ENCODE measurements around the gene PLA2G2F. TPM values are rescaled to one million over a fixed set of nuclear protein-coding genes. Genes with fewer than 3 reads are reported as not detected.

Gene PLA2G2F
- total RNA-seq, 1 experiment from 2014 or later: not detected

GRCh38 chr1:20153000-20153418 lies 13.9 kb downstream of the PLA2G2F start:
- no peak for DNase-seq (ENCODE audit: low spot score)
- no TSS peak for BruUV-seq (replicated peaks)
- ChIA-PET POLR2A (ENCODE audit: low non-redundant PET) (no interaction called here), CTCF (no interaction called here)
- Histone ChIP-seq H3K27ac (ENCODE audit: low read depth, low read length, poor library complexity, severe bottlenecking) (no peak overlapping the region), H3K4me3 (ENCODE audit: low read depth, low read length, poor library complexity, severe bottlenecking) (no peak overlapping the region), H3K4me1 (ENCODE audit: insufficient read depth, low read length, poor library complexity, severe bottlenecking) (no peaks in the 10 kb centered on the region), H3K36me3 (ENCODE audit: insufficient read depth, low read length, poor library complexity, severe bottlenecking) (no peaks in the 10 kb centered on the region), H3K27me3 (replicated peaks; ENCODE audit: insufficient read depth, low read depth, low read length, poor library complexity) (no peaks in the 10 kb centered on the region), H3K9me3 (ENCODE audit: low read depth, low read length, poor library complexity, severe bottlenecking) (no peaks in the 10 kb centered on the region)
- intact Hi-C loops (cut with micrococcal nuclease; ENCODE audit: unreplicated experiment): loop anchor here (2.0 to 10.0 kb wide), 4 partner anchors 52 to 391 kb away; partner anchors contain the start of gene PLA2G2A
- TF ChIP-seq EZH2 (IDR thresholded peaks at IDR 0.05; ENCODE audit: borderline replicate concordance, low read depth, low read length, poor library complexity, severe bottlenecking) (no peak), CTCF (conservative IDR thresholded peaks at IDR 0.05; ENCODE audit: low read depth, low read length) (no peak)

GRCh38 chr1:20154301-20154831 lies 15.2 kb downstream of the PLA2G2F start:
- no peak for DNase-seq (ENCODE audit: low spot score)
- no TSS peak for BruUV-seq (replicated peaks)
- Histone ChIP-seq H3K36me3 (ENCODE audit: insufficient read depth, low read length, poor library complexity, severe bottlenecking) (no peaks in the 10 kb centered on the region), H3K9me3 (ENCODE audit: low read depth, low read length, poor library complexity, severe bottlenecking) (peaks cover 4% of the 10 kb centered on the region), H3K27me3 (replicated peaks; ENCODE audit: insufficient read depth, low read depth, low read length, poor library complexity) (no peaks in the 10 kb centered on the region), H3K4me3 (ENCODE audit: low read depth, low read length, poor library complexity, severe bottlenecking) (no peak overlapping the region), H3K27ac (ENCODE audit: low read depth, low read length, poor library complexity, severe bottlenecking) (no peak overlapping the region), H3K4me1 (ENCODE audit: insufficient read depth, low read length, poor library complexity, severe bottlenecking) (no peaks in the 10 kb centered on the region)
- intact Hi-C loops (cut with micrococcal nuclease; ENCODE audit: unreplicated experiment): loop anchor here (5.0 to 10.0 kb wide), 2 partner anchors 180 to 392 kb away; partner anchors contain the start of gene PLA2G2A
- POLR2A ChIA-PET (ENCODE audit: low non-redundant PET): no interaction called here
- CTCF ChIA-PET: no interaction called here
- TF ChIP-seq CTCF (conservative IDR thresholded peaks at IDR 0.05; ENCODE audit: low read depth, low read length) (no peak), EZH2 (IDR thresholded peaks at IDR 0.05; ENCODE audit: borderline replicate concordance, low read depth, low read length, poor library complexity, severe bottlenecking) (no peak)

GRCh38 chr1:20158358-20159070 lies 19.4 kb downstream of the PLA2G2F start:
- TF ChIP-seq CTCF (conservative IDR thresholded peaks at IDR 0.05; ENCODE audit: low read depth, low read length) (no peak), EZH2 (IDR thresholded peaks at IDR 0.05; ENCODE audit: borderline replicate concordance, low read depth, low read length, poor library complexity, severe bottlenecking) (no peak)
- ChIA-PET CTCF (no interaction called here), POLR2A (ENCODE audit: low non-redundant PET) (no interaction called here)
- intact Hi-C loops (cut with micrococcal nuclease; ENCODE audit: unreplicated experiment): loop anchor here (10.0 kb wide), 1 partner anchor 184 kb away; the partner anchor contains the start of gene PLA2G2A
- Histone ChIP-seq H3K27ac (ENCODE audit: low read depth, low read length, poor library complexity, severe bottlenecking) (no peak overlapping the region), H3K9me3 (ENCODE audit: low read depth, low read length, poor library complexity, severe bottlenecking) (peaks cover 20% of the 10 kb centered on the region), H3K4me3 (ENCODE audit: low read depth, low read length, poor library complexity, severe bottlenecking) (no peak overlapping the region), H3K36me3 (ENCODE audit: insufficient read depth, low read length, poor library complexity, severe bottlenecking) (no peaks in the 10 kb centered on the region), H3K27me3 (replicated peaks; ENCODE audit: insufficient read depth, low read depth, low read length, poor library complexity) (no peaks in the 10 kb centered on the region), H3K4me1 (ENCODE audit: insufficient read depth, low read length, poor library complexity, severe bottlenecking) (no peaks in the 10 kb centered on the region)
- DNase-seq (ENCODE audit: low spot score): no peak
- BruUV-seq (replicated peaks): no TSS peak
